GM12873 (cell line): ENCODE results near the gene LDHAL6B.

Experiments used
- TF ChIP-seq, protein P1 (sequence below): IDR thresholded peaks from 2 replicates; pipeline ENCODE4 v1.5.1; 2012; ENCODE audit warnings: low read depth, mild to moderate bottlenecking, moderate library complexity, low read length, control low read depth; ENCODE audit not compliant: insufficient read depth; ENCODE audit errors: missing control alignments

Gene LDHAL6B

DNA sequence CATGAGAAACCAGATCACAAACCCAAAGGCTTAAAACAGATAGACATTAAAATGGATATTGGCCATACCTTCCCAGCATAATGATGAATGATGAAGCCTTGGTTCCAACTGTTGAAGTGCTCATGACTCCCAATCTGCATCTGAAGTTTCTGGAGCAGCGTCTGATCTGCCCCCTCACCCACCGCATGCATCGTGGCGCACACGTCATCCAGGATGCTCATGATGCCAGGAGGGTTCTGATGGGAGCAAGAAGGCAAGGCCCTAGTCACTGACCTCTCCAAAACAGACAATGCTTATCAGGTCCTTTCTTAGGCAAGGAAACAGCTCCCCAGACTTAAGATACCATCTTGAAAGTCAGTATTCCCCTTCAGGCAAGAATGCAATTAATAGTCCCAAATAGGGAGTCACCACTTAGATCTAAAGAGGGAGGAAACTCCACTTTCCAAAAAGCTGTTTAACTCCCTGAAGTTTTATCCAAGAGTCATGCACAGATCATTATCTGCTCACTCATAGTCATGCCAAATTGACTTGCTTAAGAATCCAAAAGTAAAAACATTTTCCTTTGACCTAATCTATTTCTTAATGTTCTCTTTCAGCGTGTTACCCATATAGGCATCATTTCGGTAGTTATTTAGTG lies 2.1 kb downstream of the LDHAL6B start:
- TF ChIP-seq, protein P1, sequence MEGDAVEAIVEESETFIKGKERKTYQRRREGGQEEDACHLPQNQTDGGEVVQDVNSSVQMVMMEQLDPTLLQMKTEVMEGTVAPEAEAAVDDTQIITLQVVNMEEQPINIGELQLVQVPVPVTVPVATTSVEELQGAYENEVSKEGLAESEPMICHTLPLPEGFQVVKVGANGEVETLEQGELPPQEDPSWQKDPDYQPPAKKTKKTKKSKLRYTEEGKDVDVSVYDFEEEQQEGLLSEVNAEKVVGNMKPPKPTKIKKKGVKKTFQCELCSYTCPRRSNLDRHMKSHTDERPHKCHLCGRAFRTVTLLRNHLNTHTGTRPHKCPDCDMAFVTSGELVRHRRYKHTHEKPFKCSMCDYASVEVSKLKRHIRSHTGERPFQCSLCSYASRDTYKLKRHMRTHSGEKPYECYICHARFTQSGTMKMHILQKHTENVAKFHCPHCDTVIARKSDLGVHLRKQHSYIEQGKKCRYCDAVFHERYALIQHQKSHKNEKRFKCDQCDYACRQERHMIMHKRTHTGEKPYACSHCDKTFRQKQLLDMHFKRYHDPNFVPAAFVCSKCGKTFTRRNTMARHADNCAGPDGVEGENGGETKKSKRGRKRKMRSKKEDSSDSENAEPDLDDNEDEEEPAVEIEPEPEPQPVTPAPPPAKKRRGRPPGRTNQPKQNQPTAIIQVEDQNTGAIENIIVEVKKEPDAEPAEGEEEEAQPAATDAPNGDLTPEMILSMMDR: no peak

DNA sequence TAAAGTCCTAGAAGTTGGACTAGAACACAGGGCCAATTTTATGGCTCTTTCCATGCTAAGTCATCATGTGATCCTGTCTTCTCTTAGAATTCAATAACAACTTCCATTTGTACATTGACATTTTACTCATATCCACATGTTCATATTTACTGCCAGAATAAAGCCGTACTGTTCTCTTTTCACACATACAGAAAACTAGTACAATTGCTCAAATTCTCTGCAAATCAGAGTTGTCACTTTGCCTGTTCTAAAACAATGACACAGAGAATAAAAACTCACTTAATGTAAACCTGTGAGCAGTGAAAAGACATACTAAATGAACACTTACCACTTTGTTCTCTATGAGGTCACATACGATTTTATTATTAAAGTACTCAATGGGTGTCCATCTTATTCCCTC lies 3.5 kb downstream of the LDHAL6B start:
- TF ChIP-seq, protein P1: no peak

DNA sequence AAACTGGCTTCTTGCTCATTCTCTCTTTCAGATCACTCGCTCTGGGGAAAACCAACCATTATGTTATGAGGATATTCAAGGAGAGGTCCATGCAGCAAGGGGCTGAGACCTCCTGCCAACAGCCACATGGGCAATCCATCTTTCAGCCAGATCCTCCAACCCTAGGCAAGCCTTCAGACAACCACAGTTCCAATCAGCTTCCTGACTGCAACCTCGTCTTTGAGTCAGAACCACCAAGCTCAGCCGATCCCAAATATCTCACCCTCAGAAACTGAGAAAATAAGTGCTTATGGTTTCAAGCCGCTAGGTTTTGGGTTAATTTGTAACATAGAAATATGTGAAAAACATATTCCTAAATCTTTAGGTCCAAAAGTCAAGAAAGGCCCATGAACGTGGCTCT lies 10.3 kb downstream of the LDHAL6B start:
- TF ChIP-seq, protein P1: no peak

DNA sequence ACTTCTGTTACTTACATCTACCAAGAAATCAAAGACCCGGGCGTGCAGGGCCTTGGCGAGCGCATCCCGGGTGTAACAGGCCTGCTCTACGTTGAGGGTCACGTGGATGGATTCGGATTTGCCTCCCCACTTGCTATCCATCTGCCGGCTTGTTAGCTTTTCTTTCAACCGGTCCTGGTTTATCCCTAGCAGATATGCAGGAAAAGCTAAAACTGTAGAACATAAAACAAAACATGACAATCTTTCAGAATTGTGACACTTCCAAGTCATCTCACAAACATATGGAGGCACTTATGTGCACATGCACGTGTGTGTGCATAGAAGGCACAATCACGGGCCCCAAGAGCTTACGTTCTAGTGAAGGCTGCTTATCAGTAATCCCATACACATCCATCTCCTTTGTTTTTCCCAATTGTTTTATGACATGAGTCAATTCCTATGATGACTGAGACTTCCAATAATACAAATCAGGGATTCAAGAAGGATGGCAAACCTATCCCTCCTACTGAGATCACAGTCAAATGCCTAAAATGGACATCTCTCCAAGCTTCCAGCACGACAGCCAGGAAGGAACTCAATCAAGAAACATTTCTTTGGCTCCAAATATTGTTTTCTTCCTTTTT lies 11.3 kb downstream of the LDHAL6B start:
- TF ChIP-seq, protein P1: no peak

DNA sequence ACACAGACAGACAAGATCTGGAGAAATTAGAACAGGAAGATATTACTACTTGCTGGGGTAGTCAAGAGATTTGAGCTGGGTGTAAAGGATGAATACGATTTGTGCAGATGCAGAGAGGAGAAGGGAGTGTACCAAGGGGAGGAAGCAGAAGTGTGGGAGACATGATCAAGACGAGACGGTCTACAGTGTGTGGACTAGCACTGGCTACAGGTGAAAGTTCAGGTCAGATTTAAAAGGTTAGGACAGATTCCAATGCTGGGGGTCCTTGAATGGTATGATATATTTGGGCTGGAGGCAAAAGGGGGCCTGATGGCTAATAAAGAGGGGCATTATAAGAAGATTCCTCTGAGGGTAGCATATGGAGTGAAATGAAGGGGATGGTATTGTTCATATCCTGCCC lies 12.1 kb downstream of the LDHAL6B start:
- TF ChIP-seq, protein P1: no peak

DNA sequence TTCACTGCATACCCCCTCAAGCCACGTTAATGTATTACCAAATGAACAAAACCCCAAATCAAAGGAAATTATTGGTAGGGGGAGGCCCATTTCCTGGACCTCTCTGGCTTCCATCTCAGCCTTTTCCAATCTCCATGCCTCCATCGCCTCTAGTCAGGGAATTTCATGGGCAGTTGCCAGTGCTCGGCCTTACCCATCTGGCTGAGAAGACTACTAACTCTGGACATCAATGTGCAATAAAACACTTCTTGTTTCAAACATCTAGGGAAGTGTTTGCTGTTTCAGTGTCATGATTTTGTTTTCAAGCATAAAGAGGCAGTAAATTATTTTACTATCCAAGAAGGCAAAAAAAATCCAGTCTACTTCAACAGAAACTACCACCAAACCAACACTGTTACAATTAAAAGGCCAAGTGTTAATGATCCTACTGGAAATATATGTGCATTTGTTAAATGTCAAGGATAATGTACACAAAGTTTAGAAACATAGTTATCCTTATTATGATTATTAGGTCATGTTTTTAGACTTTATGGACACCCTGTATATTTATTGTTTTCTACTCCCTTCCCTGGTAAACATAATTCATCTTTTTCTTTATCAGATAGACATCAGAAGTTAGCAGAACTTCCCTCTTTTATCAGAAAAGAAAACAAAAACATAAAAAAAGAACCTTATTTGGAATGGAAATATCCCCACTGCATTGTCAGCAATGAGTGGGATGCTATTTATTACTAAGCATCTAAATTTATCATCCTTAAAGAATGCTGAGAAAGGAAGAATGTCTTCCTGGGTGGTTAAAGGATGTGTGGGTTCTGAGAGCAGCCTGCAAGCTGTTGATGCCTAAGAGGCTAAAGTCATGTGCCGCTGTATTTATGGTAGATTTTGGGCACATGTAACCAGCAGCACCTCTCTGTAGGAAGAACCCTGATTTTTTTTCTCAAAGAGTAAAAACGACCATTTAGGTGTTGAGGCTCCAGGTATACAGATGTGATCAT lies 15.2 kb downstream of the LDHAL6B start:
- TF ChIP-seq, protein P1: no peak
